Ovary (tissue), 3 donors: ENCODE results near the gene FARSA.

ENCODE experiments used
- CTCF ChIP-seq, 3 donors: fragments of 450-650 bp in 2 of 3; fragments of 200-600 bp in 1 of 3; IDR thresholded peaks; one replicate each; pipeline versions ENCODE4 v1.5.1 to v1.8.0; 2016 to 2022; ENCODE audit warnings: antibody characterized with exemption in 3 of 3, mild to moderate bottlenecking in 1 of 3
- EP300 ChIP-seq: sonication (generic); formaldehyde crosslinking; IDR thresholded peaks from one replicate; pipeline ENCODE4 v1.6.1; 2017; ENCODE audit warnings: antibody characterized with exemption
- POLR2A ChIP-seq: fragments of 450-650 bp; IDR thresholded peaks from one replicate; pipeline ENCODE4 v1.6.1; 2017; ENCODE audit warnings: antibody characterized with exemption, mild to moderate bottlenecking, moderate library complexity
- donor health status: DM: no; HTN: no; CAD: no.

- TF ChIP-seq POLR2A = no peak
- no peak for TF ChIP-seq CTCF (IDR thresholded peaks at IDR 0.05)
- no peak for TF ChIP-seq EP300
Observed at GRCh38 chr19:12953799-12954611, 20.5 kb upstream of the FARSA start.
